Neural progenitor cell (in vitro differentiated cells): ENCODE data around the gene EMC10. TPM values are rescaled to one million over a fixed set of nuclear protein-coding genes. Genes with fewer than 3 reads are reported as not detected.
"Not testable (repeated sequence)": the region's sequence is repeated elsewhere in the genome, so short reads cannot be mapped to it uniquely, and the experiment has no call there.

Source experiments
- DNase-seq: peaks from one replicate; pipeline ENCODE4 v3.0.0-alpha.2; 2016; ENCODE audit warnings: low spot score
- H2AFZ ChIP-seq: fragments of 200-600 bp; sonication (generic); replicated peaks from 2 replicates; pipeline ENCODE4 v1.6.1; 2016; ENCODE audit warnings: antibody characterized with exemption
- H3F3A ChIP-seq: fragments of 200-600 bp; sonication (generic); 2 replicates; pipeline ENCODE4 v1.6.1; 2016; ENCODE audit warnings: antibody characterized with exemption, low read depth
- H3K27ac ChIP-seq: fragments of 200-600 bp; sonication (generic); 2 replicates; pipeline ENCODE4 v1.5.1; 2016; ENCODE audit warnings: mild to moderate bottlenecking
- H3K27me3 ChIP-seq: fragments of 200-600 bp; sonication (generic); 2 replicates; pipeline ENCODE4 v1.6.1; 2016; ENCODE audit warnings: mild to moderate bottlenecking, moderate library complexity
- H3K36me3 ChIP-seq: fragments of 200-600 bp; sonication (generic); 2 replicates; pipeline ENCODE4 v1.5.1; 2016
- H3K4me1 ChIP-seq: fragments of 200-600 bp; sonication (generic); 2 replicates; pipeline ENCODE4 v1.6.1; 2016; ENCODE audit warnings: mixed run types
- H3K4me2 ChIP-seq: fragments of 200-600 bp; sonication (generic); 2 replicates; pipeline ENCODE4 v1.6.1; 2016
- H3K4me3 ChIP-seq: fragments of 200-600 bp; sonication (generic); 2 replicates; pipeline ENCODE4 v1.5.1; 2016
- H3K79me2 ChIP-seq: fragments of 200-600 bp; sonication (generic); 2 replicates; pipeline ENCODE4 v1.6.1; 2016; ENCODE audit warnings: low read depth
- H3K9ac ChIP-seq: fragments of 200-600 bp; sonication (generic); 2 replicates; pipeline ENCODE4 v1.6.1; 2016
- H3K9me3 ChIP-seq: fragments of 200-600 bp; sonication (generic); 2 replicates; pipeline ENCODE4 v1.5.1; 2016; ENCODE audit warnings: low read depth
- H4K20me1 ChIP-seq: fragments of 200-600 bp; sonication (generic); 2 replicates; pipeline ENCODE4 v1.6.1; 2016; ENCODE audit warnings: low read depth
- H3K27ac Mint-ChIP-seq: 3 replicates; pipeline ENCODE4 v1.8.0; 2021; ENCODE audit warnings: mixed read lengths
- H3K27me3 Mint-ChIP-seq: 2 replicates; pipeline ENCODE4 v1.8.0; 2022; ENCODE audit warnings: low read depth, mild to moderate bottlenecking, inconsistent platforms, moderate library complexity, mixed read lengths; ENCODE audit not compliant: insufficient read depth
- H3K36me3 Mint-ChIP-seq: 3 replicates; pipeline ENCODE4 v1.8.0; 2021; ENCODE audit warnings: mixed read lengths
- H3K4me1 Mint-ChIP-seq: 3 replicates; pipeline ENCODE4 v1.8.0; 2021; ENCODE audit warnings: mixed read lengths
- H3K4me3 Mint-ChIP-seq: 3 replicates; pipeline ENCODE4 v1.8.0; 2021; ENCODE audit warnings: mild to moderate bottlenecking, moderate library complexity, mixed read lengths
- H3K9me3 Mint-ChIP-seq: 3 replicates; pipeline ENCODE4 v1.8.0; 2020; ENCODE audit warnings: mixed read lengths
- CTCF ChIP-seq: fragments of 200-600 bp; sonication (generic); IDR thresholded peaks from 2 replicates; pipeline ENCODE4 v1.5.1; 2017; ENCODE audit warnings: antibody characterized with exemption, mild to moderate bottlenecking
- EZH2 ChIP-seq: fragments of 200-600 bp; sonication (generic); IDR thresholded peaks from 2 replicates; pipeline ENCODE4 v1.6.1; 2017; ENCODE audit warnings: antibody characterized with exemption, mild to moderate bottlenecking, moderate library complexity
- EZH2phosphoT487 ChIP-seq: fragments of 200-600 bp; sonication (generic); IDR thresholded peaks from 2 replicates; pipeline ENCODE4 v1.6.1; 2017; ENCODE audit warnings: antibody characterized with exemption
- total RNA-seq: library from RNA; depleted of rRNA; stranded (reverse); fragments of >200 nt; gene quantifications from 2 replicates; pipeline ENCODE4 v1.2.3, GENCODE V29; 2015; ENCODE audit warnings: low replicate concordance

Gene EMC10
- total RNA-seq, 1 donor from 2014 or later: 32.9 TPM

GRCh38 chr19:50435221-50435620 lies 41.1 kb upstream of the EMC10 start:
- TF ChIP-seq EZH2 (no peak), CTCF (no peak), EZH2phosphoT487 (no peak)
- peaks cover 19% of the 10 kb centered on the region for H3K27me3 Mint-ChIP-seq
- Histone ChIP-seq H3K79me2 (no peaks in the 10 kb centered on the region), H2AFZ (no peak overlapping the region), H4K20me1 (no peaks in the 10 kb centered on the region), H3K9me3 (no peaks in the 10 kb centered on the region), H3K27me3 (peaks cover 12% of the 10 kb centered on the region), H3K9ac (no peak overlapping the region), H3K27ac (no peak overlapping the region), H3K4me2 (no peak overlapping the region), H3K36me3 (no peaks in the 10 kb centered on the region), H3K4me3 (no peak overlapping the region), H3K4me1 (peaks cover 14% of the 10 kb centered on the region), H3F3A (peaks cover 2% of the 10 kb centered on the region)
- H3K27ac Mint-ChIP-seq: no peak overlapping the region
- no peaks in the 10 kb centered on the region for H3K9me3 Mint-ChIP-seq
- DNase-seq: no peak
- no peaks in the 10 kb centered on the region for H3K36me3 Mint-ChIP-seq
- H3K4me1 Mint-ChIP-seq: peaks cover 21% of the 10 kb centered on the region
- no peak overlapping the region for H3K4me3 Mint-ChIP-seq

DNA sequence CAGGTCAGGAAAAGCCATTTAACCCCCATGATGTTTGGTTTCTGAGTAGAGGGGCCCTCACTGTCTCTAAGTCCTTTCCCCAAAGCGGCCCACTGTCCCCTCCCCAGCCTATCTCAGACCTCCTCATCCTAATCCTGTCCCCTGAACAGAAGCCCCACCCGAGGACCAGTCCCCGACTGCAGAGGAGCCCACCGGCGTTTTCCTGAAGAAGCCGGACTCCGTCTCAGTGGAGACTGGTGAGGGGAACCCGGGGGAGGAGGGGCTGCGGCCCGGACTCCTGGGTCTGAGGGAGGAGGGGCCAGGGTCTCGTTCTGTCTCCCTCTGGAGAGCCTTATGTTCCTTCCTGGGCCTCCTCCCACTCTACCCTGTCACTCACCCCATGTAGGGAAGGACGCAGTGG lies 40.7 kb upstream of the EMC10 start:
- no peaks in the 10 kb centered on the region for H3K36me3 ChIP-seq

GRCh38 chr19:50437862-50438449 lies 38.4 kb upstream of the EMC10 start:
- TF ChIP-seq EZH2phosphoT487: no peak
- no peak for TF ChIP-seq CTCF
- TF ChIP-seq EZH2: no peak
- Mint-ChIP-seq H3K27ac (no peak overlapping the region), H3K4me1 (peaks cover 9% of the 10 kb centered on the region), H3K4me3 (no peak overlapping the region), H3K27me3 (peaks cover 26% of the 10 kb centered on the region), H3K9me3 (no peaks in the 10 kb centered on the region), H3K36me3 (no peaks in the 10 kb centered on the region)
- peaks cover 7% of the 10 kb centered on the region for H3K4me1 ChIP-seq
- no peaks in the 10 kb centered on the region for H3K27me3 ChIP-seq
- no peak overlapping the region for H3K9ac ChIP-seq
- H3K4me2 ChIP-seq: no peak overlapping the region
- H3K27ac ChIP-seq: no peak overlapping the region
- H2AFZ ChIP-seq: no peak overlapping the region
- H3F3A ChIP-seq: no peaks in the 10 kb centered on the region
- H3K4me3 ChIP-seq: no peak overlapping the region
- no peaks in the 10 kb centered on the region for H4K20me1 ChIP-seq
- H3K36me3 ChIP-seq: no peaks in the 10 kb centered on the region
- H3K79me2 ChIP-seq: no peaks in the 10 kb centered on the region
- DNase-seq: no peak
- H3K9me3 ChIP-seq: no peaks in the 10 kb centered on the region

More for the DNA sequence above, 40.7 kb upstream of the EMC10 start:
- H3K4me3 Mint-ChIP-seq: no peak overlapping the region
- peaks cover 19% of the 10 kb centered on the region for H3K27me3 Mint-ChIP-seq
- Histone ChIP-seq H3K4me2 (no peak overlapping the region), H3K4me1 (peaks cover 14% of the 10 kb centered on the region), H4K20me1 (no peaks in the 10 kb centered on the region), H3K9ac (no peak overlapping the region), H3K4me3 (no peak overlapping the region), H3K9me3 (no peaks in the 10 kb centered on the region), H3F3A (no peaks in the 10 kb centered on the region), H2AFZ (no peak overlapping the region), H3K27me3 (peaks cover 8% of the 10 kb centered on the region), H3K27ac (no peak overlapping the region), H3K79me2 (no peaks in the 10 kb centered on the region)
- no peaks in the 10 kb centered on the region for H3K9me3 Mint-ChIP-seq
- no peak for DNase-seq
- H3K27ac Mint-ChIP-seq: no peak overlapping the region
- H3K4me1 Mint-ChIP-seq: peaks cover 21% of the 10 kb centered on the region
- TF ChIP-seq CTCF (no peak), EZH2 (no peak), EZH2phosphoT487 (no peak)
- no peaks in the 10 kb centered on the region for H3K36me3 Mint-ChIP-seq

GRCh38 chr19:50439130-50439529 lies 37.2 kb upstream of the EMC10 start:
- not testable (repeated sequence) for H3K9me3 ChIP-seq, H3K27ac Mint-ChIP-seq, H3K27me3 ChIP-seq, H3K79me2 ChIP-seq, H3K36me3 ChIP-seq, H3K4me2 ChIP-seq, DNase-seq, H3K4me3 Mint-ChIP-seq, H3K4me1 Mint-ChIP-seq, H4K20me1 ChIP-seq, H3K4me1 ChIP-seq, H3K9me3 Mint-ChIP-seq, H3K27ac ChIP-seq, H3F3A ChIP-seq, H3K4me3 ChIP-seq, H3K9ac ChIP-seq, H3K36me3 Mint-ChIP-seq, H2AFZ ChIP-seq
- peaks cover 20% of the 10 kb centered on the region for H3K27me3 Mint-ChIP-seq
